ENCODE data around the gene PRR16.
"Not testable (repeated sequence)": the region's sequence is repeated elsewhere in the genome, so short reads cannot be mapped to it uniquely, and the experiment has no call there.

The PRR16 gene

DNA sequence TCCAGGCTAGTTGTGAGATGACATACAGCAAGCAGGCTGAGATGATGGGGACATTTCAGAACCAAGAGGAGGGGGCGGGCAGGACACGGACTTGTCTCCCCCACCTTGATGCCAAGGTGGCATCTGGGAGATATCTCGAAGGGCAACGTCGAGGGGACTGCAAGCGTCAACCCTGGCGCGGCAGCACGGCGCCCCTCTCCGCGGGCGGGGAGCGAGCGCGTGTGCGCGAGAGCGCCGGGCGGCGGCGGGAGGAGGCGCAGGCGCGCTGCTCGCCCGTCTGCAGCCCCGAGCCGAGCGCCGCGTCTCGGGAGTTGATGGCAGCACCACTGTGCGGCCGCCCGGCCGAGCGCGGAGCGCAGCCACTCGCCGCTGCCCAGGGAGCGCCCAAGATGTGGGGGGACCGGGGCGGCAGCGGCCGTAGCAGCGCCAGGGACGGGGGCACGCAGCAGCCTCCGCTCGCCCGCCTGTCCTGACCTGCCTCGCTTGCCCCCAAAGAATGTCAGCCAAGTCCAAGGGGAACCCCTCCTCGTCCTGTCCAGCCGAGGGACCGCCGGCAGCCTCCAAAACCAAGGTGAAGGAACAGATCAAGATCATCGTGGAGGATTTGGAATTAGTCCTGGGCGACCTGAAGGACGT lies at the start of gene PRR16:
TSS of gene PRR16 (plus strand) at position 310 of the 636 bp plus-strand sequence.
- DNase-seq (ENCODE audit: low read depth in 2 of 2) = no peak

- no peak for DNase-seq (ENCODE audit: low read depth in 2 of 2)
Observed at GRCh38 chr5:120415985-120416384, 48.1 kb upstream of the PRR16 start.

DNA sequence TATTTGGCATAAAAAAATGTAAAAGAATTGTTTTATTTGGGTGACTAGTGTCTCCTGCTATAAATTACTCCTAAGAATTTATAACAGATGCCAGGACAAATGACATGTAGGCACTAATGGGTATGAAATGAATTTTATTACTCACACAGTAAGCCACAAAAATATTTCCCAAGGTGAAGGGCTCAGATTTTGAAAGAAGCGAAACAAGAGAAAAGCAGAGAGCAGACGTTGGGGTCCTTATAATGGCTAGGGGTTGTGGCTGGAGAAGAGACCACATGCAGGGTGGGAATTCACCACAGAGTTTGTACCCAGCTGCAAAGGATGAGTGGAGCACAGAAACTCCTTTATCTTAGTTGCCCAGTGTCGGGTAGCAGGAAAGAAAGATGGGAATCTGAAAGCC lies 45.0 kb upstream of the PRR16 start:
- no peak for DNase-seq (ENCODE audit: low read depth in 2 of 2)

DNA sequence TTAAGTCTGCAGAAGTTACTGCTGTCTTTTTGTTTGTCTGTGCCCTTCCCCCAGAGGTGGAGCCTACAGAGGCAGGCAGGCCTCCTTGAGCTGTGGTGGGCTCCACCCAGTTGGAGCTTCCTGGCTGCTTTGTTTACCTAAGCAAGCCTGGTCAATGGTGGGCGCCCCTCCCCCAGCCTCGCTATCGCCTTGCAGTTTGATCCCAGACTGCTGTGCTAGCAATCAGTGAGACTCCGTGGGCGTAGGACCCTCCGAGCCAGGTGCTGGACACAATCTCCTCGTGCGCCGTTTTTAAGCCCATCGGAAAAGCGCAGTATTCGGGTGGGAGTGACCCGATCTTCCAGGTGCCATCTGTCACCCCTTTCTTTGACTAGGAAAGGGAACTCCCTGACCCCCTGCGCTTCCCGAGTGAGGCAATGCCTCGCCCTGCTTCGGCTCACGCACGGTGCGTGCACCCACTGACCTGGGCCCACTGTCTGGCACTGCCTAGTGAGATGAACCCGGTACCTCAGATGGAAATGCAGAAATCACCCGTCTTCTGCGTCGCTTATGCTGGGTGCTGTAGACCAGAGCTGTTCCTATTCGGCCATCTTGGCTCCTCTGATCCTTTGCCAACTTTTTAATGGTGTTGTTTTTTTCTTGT lies 37.3 kb upstream of the PRR16 start:
- DNase-seq (ENCODE audit: low read depth in 2 of 2) = not testable (repeated sequence)

DNA sequence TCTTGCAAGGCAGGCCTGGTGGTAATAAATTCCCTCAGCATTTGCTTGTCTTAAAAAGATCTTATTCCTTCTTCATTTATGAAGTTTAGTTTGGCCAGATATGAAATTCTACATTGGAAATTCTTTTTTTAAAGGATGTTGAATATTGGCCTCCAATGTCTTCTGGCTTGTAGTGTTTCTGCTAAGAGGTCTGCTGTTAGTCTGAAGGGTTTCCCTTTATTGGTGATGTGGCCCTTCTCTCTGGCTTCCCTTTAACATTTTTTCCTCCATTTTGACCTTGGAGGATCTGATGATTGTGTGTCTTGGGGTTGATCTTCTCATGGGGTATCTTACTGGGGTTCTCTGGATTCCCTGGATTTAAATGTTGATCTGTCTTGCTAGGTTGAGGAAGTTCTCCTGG lies 33.5 kb upstream of the PRR16 start:
- no peak for DNase-seq (ENCODE audit: low read depth in 2 of 2)

GRCh38 chr5:120432861-120433260 lies 31.2 kb upstream of the PRR16 start:
- no peak for DNase-seq (ENCODE audit: low read depth in 2 of 2)

GRCh38 chr5:120435129-120435528 lies 29.0 kb upstream of the PRR16 start:
- DNase-seq (ENCODE audit: low read depth in 2 of 2) = no peak

- DNase-seq (ENCODE audit: low read depth in 2 of 2) = no peak
Observed at GRCh38 chr5:120436996-120437395, 27.1 kb upstream of the PRR16 start.

- DNase-seq (ENCODE audit: low read depth in 2 of 2) = no peak
Observed at GRCh38 chr5:120442694-120443093, 21.4 kb upstream of the PRR16 start.

DNA sequence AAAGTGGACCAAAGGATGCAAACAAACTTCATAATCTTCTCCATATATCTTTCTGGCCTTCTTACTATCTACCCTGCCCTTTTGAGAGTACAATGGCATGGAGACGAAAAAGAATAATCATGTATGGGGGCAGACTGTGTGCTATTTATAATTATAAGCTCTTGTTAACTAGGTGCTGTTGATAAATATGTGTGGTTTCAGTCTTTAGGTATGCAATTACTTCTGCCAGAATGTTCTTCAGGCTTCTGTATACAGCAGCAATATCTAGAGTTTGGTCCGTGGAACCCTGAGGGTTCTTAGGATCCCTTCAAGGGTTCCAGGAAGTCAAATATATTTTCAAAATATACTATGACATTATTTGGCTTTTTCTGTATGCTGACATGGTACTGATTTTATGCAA lies 20.5 kb upstream of the PRR16 start:
- DNase-seq (ENCODE audit: low read depth in 2 of 2) = no peak

- no peak for DNase-seq (ENCODE audit: low read depth in 2 of 2)
Observed at GRCh38 chr5:120446068-120446492, 18.0 kb upstream of the PRR16 start.

DNA sequence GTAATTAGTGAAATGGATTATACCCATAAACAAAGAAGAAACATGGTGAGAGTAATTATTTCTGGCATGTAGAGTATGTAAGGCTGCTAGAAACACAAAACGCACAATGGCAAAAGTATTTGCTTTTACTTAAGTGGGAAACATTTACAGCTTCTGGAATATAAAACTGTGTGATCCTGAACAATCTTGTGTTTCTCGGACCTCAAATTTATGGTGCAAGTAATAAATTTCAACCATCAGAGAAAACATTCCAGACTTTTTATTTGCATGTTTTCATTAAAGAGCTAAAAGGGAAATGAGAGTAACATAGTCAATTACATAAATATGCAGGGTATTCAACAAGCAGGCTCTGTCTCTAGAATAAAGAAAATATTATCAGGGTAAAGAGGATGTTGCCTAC lies 17.2 kb upstream of the PRR16 start:
- DNase-seq (ENCODE audit: low read depth in 2 of 2) = no peak

DNA sequence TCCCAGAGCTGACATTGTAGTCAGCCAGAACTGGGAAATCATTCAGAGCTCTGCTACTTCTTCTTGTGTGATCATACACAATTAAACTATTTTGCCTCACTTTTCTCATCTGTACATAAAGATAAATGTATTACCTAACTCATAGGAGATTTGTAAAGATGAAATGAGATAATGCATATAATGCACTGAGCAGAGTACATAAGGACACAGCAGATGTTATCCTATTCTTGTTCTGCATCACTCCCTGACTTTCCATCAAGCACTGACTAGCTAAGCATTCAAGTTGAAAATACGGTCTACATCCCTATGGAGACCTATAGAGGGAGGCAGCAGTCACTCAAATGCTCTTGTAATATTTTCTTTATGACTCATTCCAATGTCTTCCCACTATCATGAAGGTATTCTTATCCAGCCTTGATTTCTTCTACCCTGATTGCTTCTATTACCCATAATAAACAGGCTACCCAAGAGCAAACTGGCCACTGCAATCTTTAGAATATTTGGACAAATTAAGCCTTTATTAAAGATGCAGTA lies 16.3 kb upstream of the PRR16 start:
- no peak for DNase-seq (ENCODE audit: low read depth in 2 of 2)

- DNase-seq (ENCODE audit: low read depth in 2 of 2) = no peak
Observed at GRCh38 chr5:120449501-120449900, 14.6 kb upstream of the PRR16 start.

DNA sequence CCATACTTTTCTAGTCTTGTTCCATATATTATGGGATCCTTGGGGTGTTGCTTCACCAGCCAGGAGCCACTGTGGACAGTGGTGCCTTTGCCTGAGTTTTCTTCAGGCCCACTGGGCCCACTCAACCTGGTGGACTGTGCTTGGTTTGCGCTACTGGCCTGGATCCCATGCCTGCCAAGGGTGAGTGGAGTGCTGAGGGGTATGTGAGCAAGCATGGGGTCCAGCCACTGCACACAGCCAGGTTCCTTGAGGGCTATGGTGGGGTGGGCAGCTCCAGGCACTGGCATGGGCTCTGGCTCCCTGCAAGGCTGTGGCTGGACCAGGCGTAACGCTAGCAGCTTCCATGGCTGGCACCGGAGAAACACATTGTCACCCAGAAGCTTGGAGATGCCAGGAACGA lies 13.2 kb upstream of the PRR16 start:
- DNase-seq (ENCODE audit: low read depth in 2 of 2) = no peak

DNA sequence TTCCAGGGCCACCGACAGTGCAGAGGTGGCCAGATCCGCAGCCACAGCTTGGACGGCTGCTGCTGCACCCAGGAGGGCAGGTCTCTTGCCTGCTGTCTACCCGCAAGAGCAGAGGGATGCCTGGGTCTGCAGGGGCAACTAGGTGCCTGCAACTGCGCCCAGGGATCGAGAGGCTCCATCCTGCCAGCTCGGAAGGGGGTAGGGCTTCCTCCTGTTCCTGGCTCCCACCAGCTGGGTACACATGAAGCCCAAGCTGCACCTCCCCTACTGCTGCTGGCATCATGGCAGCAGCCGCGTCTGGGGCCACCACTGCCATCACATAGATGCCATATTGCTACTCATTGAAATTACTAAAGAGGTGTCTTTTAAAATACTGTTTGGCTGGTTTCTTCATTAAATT lies 12.7 kb upstream of the PRR16 start:
- DNase-seq (ENCODE audit: low read depth in 2 of 2) = no peak

GRCh38 chr5:120452471-120452870 lies 11.6 kb upstream of the PRR16 start:
- no peak for DNase-seq (ENCODE audit: low read depth in 2 of 2)

- DNase-seq (ENCODE audit: low read depth in 2 of 2) = no peak
Observed at GRCh38 chr5:120454094-120454798, 9.9 kb upstream of the PRR16 start.

GRCh38 chr5:120456006-120456405 lies 8.1 kb upstream of the PRR16 start:
- no peak for DNase-seq (ENCODE audit: low read depth in 2 of 2)

- peak in 1 of 2 donors; percentile 4 for DNase-seq (ENCODE audit: low read depth in 2 of 2)
Observed at GRCh38 chr5:120457839-120458507, 6.1 kb upstream of the PRR16 start.

GRCh38 chr5:120458508-120458847 lies 5.6 kb upstream of the PRR16 start:
- DNase-seq (ENCODE audit: low read depth in 2 of 2) = not testable (repeated sequence)

GRCh38 chr5:120461251-120461650 lies 2.8 kb upstream of the PRR16 start:
- DNase-seq (ENCODE audit: low read depth in 2 of 2) = no peak
